ENCODE measurements around the gene DDX54.

Gene DDX54

GRCh38 chr12:113231235-113232088 is 46.2 kb upstream of the DDX54 start:
- TF ChIP-seq, protein P1, sequence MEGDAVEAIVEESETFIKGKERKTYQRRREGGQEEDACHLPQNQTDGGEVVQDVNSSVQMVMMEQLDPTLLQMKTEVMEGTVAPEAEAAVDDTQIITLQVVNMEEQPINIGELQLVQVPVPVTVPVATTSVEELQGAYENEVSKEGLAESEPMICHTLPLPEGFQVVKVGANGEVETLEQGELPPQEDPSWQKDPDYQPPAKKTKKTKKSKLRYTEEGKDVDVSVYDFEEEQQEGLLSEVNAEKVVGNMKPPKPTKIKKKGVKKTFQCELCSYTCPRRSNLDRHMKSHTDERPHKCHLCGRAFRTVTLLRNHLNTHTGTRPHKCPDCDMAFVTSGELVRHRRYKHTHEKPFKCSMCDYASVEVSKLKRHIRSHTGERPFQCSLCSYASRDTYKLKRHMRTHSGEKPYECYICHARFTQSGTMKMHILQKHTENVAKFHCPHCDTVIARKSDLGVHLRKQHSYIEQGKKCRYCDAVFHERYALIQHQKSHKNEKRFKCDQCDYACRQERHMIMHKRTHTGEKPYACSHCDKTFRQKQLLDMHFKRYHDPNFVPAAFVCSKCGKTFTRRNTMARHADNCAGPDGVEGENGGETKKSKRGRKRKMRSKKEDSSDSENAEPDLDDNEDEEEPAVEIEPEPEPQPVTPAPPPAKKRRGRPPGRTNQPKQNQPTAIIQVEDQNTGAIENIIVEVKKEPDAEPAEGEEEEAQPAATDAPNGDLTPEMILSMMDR (conservative IDR thresholded peaks at IDR 0.05) = no peak
- H3K27ac ChIP-seq = no peak overlapping the region

DNA sequence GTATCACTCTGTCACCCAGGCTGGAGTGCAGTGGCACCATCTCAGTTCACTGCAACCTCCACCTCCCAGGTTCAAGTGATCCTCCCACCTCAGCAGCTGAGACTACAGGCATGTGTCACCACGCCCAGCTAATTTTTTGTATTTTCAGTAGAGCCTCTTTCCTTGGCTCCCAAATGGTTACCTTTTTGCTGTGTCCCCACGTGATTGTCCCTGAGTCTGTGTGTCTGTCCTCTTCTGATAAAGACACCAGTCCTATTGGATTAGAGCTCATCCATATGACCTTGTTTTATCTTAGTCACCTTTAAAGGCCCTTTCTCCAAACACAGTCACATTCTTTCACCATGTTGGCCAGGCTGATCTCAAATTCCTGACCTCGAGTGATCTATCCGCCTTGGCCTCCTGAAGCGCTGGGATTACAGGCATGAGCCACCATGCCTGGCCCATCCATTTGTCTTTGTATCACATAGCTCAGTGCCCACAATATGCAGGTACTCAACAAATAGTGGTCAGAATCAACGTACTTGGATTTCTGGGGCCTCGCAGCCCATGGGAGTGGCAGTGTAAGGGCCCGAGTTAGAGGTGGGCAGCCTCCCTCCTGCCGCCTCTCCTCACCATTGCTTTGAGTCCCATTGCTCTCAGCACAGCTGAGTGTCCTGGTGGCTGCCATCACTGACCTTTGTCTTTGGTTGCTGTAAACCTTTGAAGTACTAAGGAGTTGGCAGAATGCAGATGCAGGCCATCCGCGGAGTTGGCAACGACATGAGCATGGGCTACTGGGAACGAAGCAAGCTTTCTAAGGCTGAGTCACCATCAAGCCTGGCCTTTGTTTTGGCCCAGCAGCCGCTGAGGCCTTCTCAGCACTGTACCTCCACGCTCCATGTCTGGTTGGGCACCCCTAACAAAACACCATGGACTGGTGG is 45.3 kb upstream of the DDX54 start:
- TF ChIP-seq, protein P1 (conservative IDR thresholded peaks at IDR 0.05) = no peak
- H3K27ac ChIP-seq = peak overlapping the region; percentile 24; the same call in 1 of the 2 replicates

- H3K27ac ChIP-seq = peak overlapping the region; percentile 4; the same call in 1 of the 2 replicates
- TF ChIP-seq, protein P1 (conservative IDR thresholded peaks at IDR 0.05) = no peak
These were observed 43.2 kb upstream of the DDX54 start for GRCh38 chr12:113228394-113229028.

GRCh38 chr12:113227686-113228391 is 42.6 kb upstream of the DDX54 start:
- TF ChIP-seq, protein P1 (conservative IDR thresholded peaks at IDR 0.05) = no peak
- peak overlapping the region; percentile 23; the same call in 1 of the 2 replicates for H3K27ac ChIP-seq

- TF ChIP-seq, protein P1 (conservative IDR thresholded peaks at IDR 0.05) = no peak
- peak overlapping the region; percentile 23; the same call in 1 of the 2 replicates for H3K27ac ChIP-seq
These were observed 41.7 kb upstream of the DDX54 start for GRCh38 chr12:113226696-113227568.

GRCh38 chr12:113224955-113225354 is 39.7 kb upstream of the DDX54 start:
- peak overlapping the region; percentile 94 for H3K27ac ChIP-seq
- TF ChIP-seq, protein P1 (conservative IDR thresholded peaks at IDR 0.05) = no peak

Measured in VCaP (cell line).